Mesodermal cell (in vitro differentiated cells): ENCODE data around the gene NGEF.

ENCODE experiments used
- H3K27ac ChIP-seq: 2 replicates; pipeline ENCODE4 v1.7.0; 2013; ENCODE audit warnings: mild to moderate bottlenecking, low read depth, low read length, moderate library complexity; ENCODE audit not compliant: severe bottlenecking
- H3K36me3 ChIP-seq: 2 replicates; pipeline ENCODE4 v1.7.1; 2013; ENCODE audit warnings: mild to moderate bottlenecking, low read length, moderate library complexity; ENCODE audit not compliant: control insufficient read depth, insufficient read depth
- H3K4me1 ChIP-seq: one replicate; pipeline ENCODE4 v1.7.1; 2013; ENCODE audit warnings: mild to moderate bottlenecking, low read length; ENCODE audit not compliant: insufficient read depth, control insufficient read depth, poor library complexity, severe bottlenecking
- H3K4me3 ChIP-seq: 2 replicates; pipeline ENCODE4 v1.7.0; 2013; ENCODE audit warnings: low read length, control low read depth, mild to moderate bottlenecking; ENCODE audit not compliant: insufficient read depth, poor library complexity, severe bottlenecking; ENCODE audit errors: extremely low read depth
- H3K9me3 ChIP-seq: 2 replicates; pipeline ENCODE4 v1.7.1; 2013; ENCODE audit warnings: mild to moderate bottlenecking, low read length, moderate library complexity; ENCODE audit not compliant: control insufficient read depth
- WGBS, 2 experiments: methylation state at CpG; one replicate each; pipeline ENCODE4 v1.1.5; 2013; ENCODE audit warnings: missing lambda C conversion rate in 2 of 2; ENCODE audit not compliant: insufficient coverage in 2 of 2; 5-methylcytosine and 5-hydroxymethylcytosine counted together

NGEF gene

GRCh38 chr2:232886632-232887031, 126.4 kb downstream of the NGEF start:
- no peak overlapping the region for H3K27ac ChIP-seq
- H3K4me1 ChIP-seq: peaks cover 4% of the 10 kb centered on the region
- no peaks in the 10 kb centered on the region for H3K9me3 ChIP-seq
- H3K36me3 ChIP-seq: no peaks in the 10 kb centered on the region
- 90 to 94% methylated on average over 5 to 7 of the region's 7 CpGs for WGBS, 2 experiments
- no peak overlapping the region for H3K4me3 ChIP-seq

DNA sequence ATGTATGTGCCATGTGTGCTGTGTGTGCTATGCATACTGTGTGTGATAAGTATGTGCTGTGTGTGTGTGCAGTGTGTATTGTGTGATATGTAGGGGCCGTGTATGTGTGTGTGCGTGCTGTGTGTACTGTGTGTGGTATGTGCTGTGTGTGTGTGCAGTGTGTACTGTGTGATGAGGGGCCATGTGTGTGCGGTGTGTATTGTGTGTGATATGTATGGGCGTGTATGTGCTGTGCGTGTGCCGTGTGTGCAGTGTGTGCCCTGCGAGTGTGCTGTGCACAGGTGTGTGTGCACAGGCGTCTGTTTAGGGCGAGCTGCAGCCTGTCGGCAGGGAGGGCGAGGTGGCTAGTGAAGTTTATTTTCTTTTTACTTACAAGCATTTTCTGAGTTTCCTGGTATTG, 126.9 kb downstream of the NGEF start:
- Histone ChIP-seq H3K27ac (no peak overlapping the region), H3K36me3 (no peaks in the 10 kb centered on the region), H3K4me3 (no peak overlapping the region), H3K4me1 (peaks cover 4% of the 10 kb centered on the region), H3K9me3 (no peaks in the 10 kb centered on the region)
- WGBS, 2 experiments: 94 to 99% methylated on average over 7 to 9 of the region's 11 CpGs

GRCh38 chr2:232885264-232885961, 127.6 kb downstream of the NGEF start:
- Histone ChIP-seq H3K4me1 (no peaks in the 10 kb centered on the region), H3K4me3 (no peak overlapping the region), H3K36me3 (no peaks in the 10 kb centered on the region), H3K27ac (no peak overlapping the region), H3K9me3 (no peaks in the 10 kb centered on the region)
- WGBS, 2 experiments: 92 to 94% methylated on average over 20 to 25 of the region's 25 CpGs

- no peaks in the 10 kb centered on the region for H3K4me1 ChIP-seq
- H3K36me3 ChIP-seq: no peaks in the 10 kb centered on the region
- H3K9me3 ChIP-seq: no peaks in the 10 kb centered on the region
- H3K27ac ChIP-seq: no peak overlapping the region
- WGBS, 2 experiments: 91 to 93% methylated on average over 24 to 26 of the region's 27 CpGs
- no peak overlapping the region for H3K4me3 ChIP-seq
These were observed 128.3 kb downstream of the NGEF start for GRCh38 chr2:232884549-232885263.

GRCh38 chr2:232884001-232884421, 129.0 kb downstream of the NGEF start:
- H3K4me3 ChIP-seq: no peak overlapping the region
- H3K4me1 ChIP-seq: no peaks in the 10 kb centered on the region
- 87 to 89% methylated on average over 8 to 9 of the region's 11 CpGs for WGBS, 2 experiments
- H3K27ac ChIP-seq: no peak overlapping the region
- H3K36me3 ChIP-seq: no peaks in the 10 kb centered on the region
- H3K9me3 ChIP-seq: no peaks in the 10 kb centered on the region

DNA sequence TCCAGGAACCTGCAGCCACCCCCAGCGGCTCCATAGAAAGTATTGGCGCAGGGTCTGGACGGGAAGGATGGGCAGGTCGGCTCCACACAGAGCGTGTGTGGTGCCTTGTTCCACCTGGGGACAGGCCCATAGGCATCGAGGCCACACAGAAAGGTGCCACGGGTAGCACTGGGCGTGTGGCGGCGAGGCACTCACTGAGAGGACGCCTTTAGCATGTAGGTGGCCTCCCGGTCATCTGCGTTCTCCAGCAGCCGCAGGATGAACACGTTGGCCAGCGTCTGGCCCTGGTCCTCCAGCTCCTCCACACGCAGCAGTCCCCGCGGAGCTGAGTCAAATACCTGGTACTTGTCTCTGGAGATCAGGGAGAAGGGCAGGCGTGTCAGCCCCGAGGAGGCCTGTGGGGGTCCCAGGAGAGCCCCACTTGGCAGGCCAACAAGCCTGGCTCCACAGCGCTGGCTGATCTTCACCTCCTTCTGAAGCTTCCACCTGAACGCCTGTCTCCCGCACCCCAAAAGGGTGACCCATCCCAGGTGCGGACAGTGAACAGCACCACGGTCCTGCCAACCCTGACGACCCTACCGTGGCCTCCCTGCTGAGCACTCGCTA, 129.8 kb downstream of the NGEF start:
- Histone ChIP-seq H3K4me1 (no peaks in the 10 kb centered on the region), H3K27ac (no peak overlapping the region), H3K36me3 (no peaks in the 10 kb centered on the region), H3K9me3 (no peaks in the 10 kb centered on the region), H3K4me3 (no peak overlapping the region)
- WGBS, 2 experiments: 93 to 94% methylated on average over 28 to 29 of the region's 29 CpGs

DNA sequence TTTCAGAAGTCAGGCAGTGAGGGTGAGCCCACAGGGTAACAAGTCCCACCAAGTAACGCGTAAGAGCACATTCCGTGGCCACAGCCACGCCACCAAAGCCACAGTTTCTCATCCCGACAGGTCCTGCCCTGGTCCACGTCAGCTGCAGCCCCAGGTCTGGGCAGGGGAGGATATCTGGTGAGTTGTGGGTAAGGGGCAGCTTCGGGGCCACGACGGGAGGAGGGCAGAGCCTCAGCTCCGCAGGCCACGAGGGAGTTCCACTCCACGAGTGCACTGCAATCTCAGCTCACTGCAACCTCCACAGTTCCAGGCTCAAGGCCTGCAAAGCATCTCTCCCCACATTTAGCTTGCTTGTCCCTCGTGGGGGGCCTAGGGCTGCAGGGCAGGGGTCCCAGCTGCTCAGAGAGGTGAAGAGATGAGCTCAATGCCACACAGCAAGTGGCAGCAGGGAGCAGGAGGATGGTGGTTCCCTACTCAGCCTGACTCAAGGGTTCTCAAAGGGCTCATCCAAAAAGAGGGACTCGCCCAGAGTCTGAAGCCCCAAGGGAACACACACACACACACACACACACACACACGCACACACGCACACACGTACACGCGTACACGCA, 130.4 kb downstream of the NGEF start:
- Histone ChIP-seq H3K27ac (no peak overlapping the region), H3K4me3 (no peak overlapping the region), H3K4me1 (no peaks in the 10 kb centered on the region), H3K9me3 (no peaks in the 10 kb centered on the region), H3K36me3 (no peaks in the 10 kb centered on the region)
- WGBS, 2 experiments: 95% methylated on average over 13 to 18 of the region's 20 CpGs

DNA sequence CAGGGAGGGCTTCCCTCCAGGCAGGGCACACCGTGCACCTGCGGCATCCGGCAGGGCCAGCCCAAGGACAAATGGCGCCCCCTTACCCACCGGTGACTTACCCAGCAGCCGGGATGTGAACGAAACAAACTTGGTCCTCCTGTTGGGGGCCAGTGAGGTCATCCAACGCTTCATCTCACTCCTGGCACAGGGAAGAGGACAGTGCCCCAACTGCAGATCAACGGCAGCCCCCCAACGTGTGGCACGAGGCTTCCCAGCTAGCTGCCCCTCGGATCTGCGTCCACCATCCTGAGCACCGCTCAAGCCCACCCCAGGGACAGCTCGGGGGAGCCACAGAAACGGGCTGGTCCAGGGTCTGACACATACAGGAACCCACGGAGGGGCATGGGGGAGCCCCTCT, 131.0 kb downstream of the NGEF start:
- Histone ChIP-seq H3K9me3 (no peaks in the 10 kb centered on the region), H3K4me3 (no peak overlapping the region), H3K4me1 (no peaks in the 10 kb centered on the region), H3K36me3 (no peaks in the 10 kb centered on the region), H3K27ac (no peak overlapping the region)
- WGBS, 2 experiments: 93 to 97% methylated on average over 11 to 15 of the region's 17 CpGs

GRCh38 chr2:232880764-232881351, 132.2 kb downstream of the NGEF start:
- no peaks in the 10 kb centered on the region for H3K9me3 ChIP-seq
- no peak overlapping the region for H3K4me3 ChIP-seq
- H3K36me3 ChIP-seq: no peaks in the 10 kb centered on the region
- H3K27ac ChIP-seq: no peak overlapping the region
- no peaks in the 10 kb centered on the region for H3K4me1 ChIP-seq
- WGBS, 2 experiments: 91 to 92% methylated on average over 6 to 13 of the region's 17 CpGs

- Histone ChIP-seq H3K27ac (no peak overlapping the region), H3K36me3 (no peaks in the 10 kb centered on the region), H3K4me3 (no peak overlapping the region), H3K9me3 (no peaks in the 10 kb centered on the region), H3K4me1 (no peaks in the 10 kb centered on the region)
- 90 to 92% methylated on average over 16 to 21 of the region's 21 CpGs for WGBS, 2 experiments
These were observed 133.2 kb downstream of the NGEF start for GRCh38 chr2:232879618-232880494.
